Skeletal muscle satellite cell (primary cell): ENCODE results near the gene DLG3.
A peak's percentile ranks its signal among the peaks of the same experiment; 100 is the strongest.

Source experiments
- H3K27me3 ChIP-seq: 2 replicates; pipeline ENCODE4 v1.7.0; 2013; ENCODE audit warnings: low read length; ENCODE audit not compliant: control insufficient read depth, insufficient read depth
- H3K36me3 ChIP-seq: 2 replicates; pipeline ENCODE4 v1.7.0; 2013; ENCODE audit warnings: mild to moderate bottlenecking, control low read depth, low read length; ENCODE audit not compliant: insufficient read depth
- H3K4me1 ChIP-seq: 2 replicates; pipeline ENCODE4 v1.7.0; 2013; ENCODE audit warnings: low read length; ENCODE audit not compliant: control insufficient read depth, insufficient read depth
- H3K4me2 ChIP-seq: 2 replicates; pipeline ENCODE4 v1.7.0; 2013; ENCODE audit warnings: mild to moderate bottlenecking, low read length
- H3K4me3 ChIP-seq: 2 replicates; pipeline ENCODE4 v1.7.0; 2013; ENCODE audit warnings: low read length
- H3K9ac ChIP-seq: 2 replicates; pipeline ENCODE4 v1.7.0; 2013; ENCODE audit warnings: mild to moderate bottlenecking, low read depth, low read length, moderate library complexity
- H3K9me3 ChIP-seq: replicated peaks from 2 replicates; pipeline ENCODE4 v1.7.0; 2013; ENCODE audit warnings: mild to moderate bottlenecking, control low read depth, low read length

DLG3 gene

DNA sequence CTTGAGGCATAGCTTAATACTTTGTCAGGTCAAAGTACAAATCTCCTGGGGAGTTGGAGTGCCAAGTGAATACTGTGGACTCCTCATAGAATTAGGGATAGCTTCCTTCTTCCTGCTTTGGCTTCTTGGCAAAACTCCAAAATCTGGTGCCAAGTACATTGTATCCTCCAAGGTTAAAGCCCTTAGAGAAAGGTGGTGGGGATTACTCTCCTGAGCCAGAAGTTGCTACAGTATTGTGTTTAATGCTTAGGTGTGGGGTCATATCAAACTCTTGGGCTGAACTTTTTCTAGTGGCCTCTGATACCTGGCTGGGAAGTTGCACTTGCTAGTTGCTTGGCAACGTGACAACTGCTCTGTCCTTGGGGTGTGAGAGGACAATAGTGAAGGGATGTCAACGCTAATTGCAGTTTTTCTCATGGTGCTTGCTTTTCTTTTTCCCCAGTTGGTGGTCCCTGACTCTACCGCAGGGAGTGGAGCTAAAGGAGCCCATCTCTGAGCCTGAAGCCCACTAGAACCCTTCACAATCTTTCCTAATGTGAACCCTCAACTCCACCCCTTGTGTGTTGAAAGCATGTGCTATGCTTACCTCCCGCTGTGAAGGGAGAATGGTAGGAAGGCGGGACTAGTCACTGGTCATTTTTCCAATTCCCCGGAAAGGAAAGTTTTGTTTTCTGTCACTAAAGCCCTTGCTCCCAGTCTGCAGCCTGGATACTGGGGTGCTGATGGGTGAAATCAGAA lies 35.5 kb downstream of the DLG3 start:
- Histone ChIP-seq H3K27me3 (no peaks in the 10 kb centered on the region), H3K4me2 (peak overlapping the region; percentile 43), H3K9ac (no peak overlapping the region), H3K36me3 (no peaks in the 10 kb centered on the region), H3K4me3 (no peak overlapping the region), H3K9me3 (no peaks in the 10 kb centered on the region), H3K4me1 (peaks cover 39% of the 10 kb centered on the region)

DNA sequence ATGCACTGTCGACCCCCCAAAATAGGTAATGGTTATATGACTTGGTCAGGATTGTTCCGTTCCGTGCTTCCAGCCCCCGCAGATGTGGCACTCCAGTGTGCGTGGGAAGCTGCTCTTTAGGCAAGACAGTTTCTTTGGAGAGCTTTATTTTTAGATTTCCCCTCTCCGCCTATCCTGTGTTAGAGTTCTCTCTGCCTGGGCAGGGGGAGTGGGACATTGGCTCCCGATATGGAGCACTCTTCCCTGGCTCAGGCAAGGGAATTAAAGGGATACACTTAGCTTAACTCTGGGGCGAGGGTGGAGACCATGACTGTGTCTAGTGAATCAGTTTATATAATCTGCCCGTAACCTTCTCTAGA lies 36.0 kb downstream of the DLG3 start:
- Histone ChIP-seq H3K27me3 (no peaks in the 10 kb centered on the region), H3K4me3 (no peak overlapping the region), H3K4me1 (peaks cover 39% of the 10 kb centered on the region), H3K36me3 (no peaks in the 10 kb centered on the region), H3K9ac (no peak overlapping the region), H3K4me2 (no peak overlapping the region), H3K9me3 (no peaks in the 10 kb centered on the region)

DNA sequence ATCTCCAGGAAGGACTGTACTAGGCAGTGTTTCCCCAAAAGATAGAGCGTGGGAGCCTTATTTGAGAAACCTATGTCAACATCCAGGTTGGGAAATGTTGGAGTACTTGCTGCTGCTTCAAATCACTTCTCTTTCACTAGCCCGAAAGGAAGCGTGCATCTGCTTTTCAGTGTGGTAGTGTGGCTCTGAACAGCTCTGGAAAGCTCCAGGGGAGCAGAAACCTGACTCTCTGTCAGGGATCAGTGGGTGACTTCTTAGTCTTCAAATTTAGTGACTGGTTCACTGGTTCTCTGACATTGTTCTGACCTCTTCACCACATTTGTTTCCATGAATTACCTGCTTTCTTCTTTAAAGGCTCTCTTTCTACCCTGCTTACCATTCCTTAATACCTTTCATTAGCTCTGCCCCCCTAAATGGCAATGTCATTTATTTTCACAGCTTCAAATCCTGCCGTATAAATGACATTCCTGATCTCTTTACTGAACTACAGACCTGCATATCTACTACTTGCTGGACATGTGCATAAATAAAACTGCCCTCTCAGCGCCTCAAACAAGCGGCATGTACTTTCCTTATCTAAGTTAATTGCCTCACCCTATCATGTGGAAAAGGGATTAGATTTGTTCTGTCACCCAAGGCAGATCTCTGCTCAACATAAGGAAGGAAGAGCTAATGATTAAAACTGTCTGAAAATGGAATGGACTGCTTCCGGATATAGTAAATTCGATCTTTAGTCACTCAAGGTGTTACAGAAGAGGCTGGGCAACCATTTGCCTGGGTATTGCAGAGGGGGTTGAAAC lies 37.0 kb downstream of the DLG3 start:
- Histone ChIP-seq H3K9me3 (no peaks in the 10 kb centered on the region), H3K9ac (no peak overlapping the region), H3K4me3 (no peak overlapping the region), H3K4me1 (peaks cover 37% of the 10 kb centered on the region), H3K4me2 (no peak overlapping the region), H3K27me3 (no peaks in the 10 kb centered on the region), H3K36me3 (no peaks in the 10 kb centered on the region)

DNA sequence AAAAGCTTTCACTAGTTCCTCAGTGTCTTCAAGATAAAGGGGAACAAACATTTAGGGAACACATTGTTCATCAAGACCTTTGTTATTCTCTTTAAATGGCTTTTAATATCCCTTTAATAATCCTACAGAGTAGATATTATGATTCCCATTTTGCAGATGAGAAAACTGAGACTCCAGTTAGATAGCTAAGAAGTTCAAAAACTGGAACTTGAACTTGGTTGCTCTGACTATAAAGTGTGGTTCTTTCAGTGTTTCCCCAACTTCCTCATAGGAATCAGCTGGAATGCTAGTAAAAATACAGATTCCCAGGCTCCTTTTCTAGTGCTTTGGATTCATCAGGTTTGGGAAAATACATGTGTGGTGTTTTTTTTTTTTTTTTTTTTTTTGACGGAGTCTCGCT lies 37.7 kb downstream of the DLG3 start:
- Histone ChIP-seq H3K4me1 (peaks cover 31% of the 10 kb centered on the region), H3K36me3 (no peaks in the 10 kb centered on the region), H3K9me3 (no peaks in the 10 kb centered on the region), H3K9ac (no peak overlapping the region), H3K4me2 (no peak overlapping the region), H3K4me3 (no peak overlapping the region), H3K27me3 (no peaks in the 10 kb centered on the region)

- Histone ChIP-seq H3K4me2 (no peak overlapping the region), H3K4me1 (peaks cover under 1% of the 10 kb centered on the region), H3K36me3 (no peaks in the 10 kb centered on the region), H3K9ac (no peak overlapping the region), H3K27me3 (no peaks in the 10 kb centered on the region), H3K9me3 (no peaks in the 10 kb centered on the region), H3K4me3 (no peak overlapping the region)
These were observed 40.8 kb downstream of the DLG3 start for GRCh38 chrX:70485466-70485865.

DNA sequence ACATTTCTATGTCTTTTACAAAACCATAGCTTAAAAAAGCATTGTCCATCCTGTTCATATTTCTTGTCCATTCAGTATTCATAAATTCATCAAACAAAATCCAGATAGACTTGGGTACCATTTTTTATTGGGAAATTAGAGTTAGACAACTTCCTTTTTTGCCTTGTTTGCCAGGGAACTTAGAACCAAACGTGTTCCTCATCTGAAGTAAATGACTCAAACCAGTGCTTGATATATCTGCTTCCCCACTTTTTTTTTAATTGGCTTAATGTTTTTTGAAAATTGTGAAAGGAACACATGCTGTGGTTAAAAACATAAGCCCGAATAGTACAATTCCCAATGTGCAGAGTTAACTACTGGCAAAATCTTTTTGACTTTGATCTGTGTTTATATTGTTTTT lies 44.2 kb downstream of the DLG3 start:
- H3K27me3 ChIP-seq, result no peaks in the 10 kb centered on the region
- no peaks in the 10 kb centered on the region for H3K9me3 ChIP-seq
- no peak overlapping the region for H3K4me3 ChIP-seq
- no peaks in the 10 kb centered on the region for H3K4me1 ChIP-seq
- no peak overlapping the region for H3K9ac ChIP-seq
- no peak overlapping the region for H3K4me2 ChIP-seq
- no peaks in the 10 kb centered on the region for H3K36me3 ChIP-seq

DNA sequence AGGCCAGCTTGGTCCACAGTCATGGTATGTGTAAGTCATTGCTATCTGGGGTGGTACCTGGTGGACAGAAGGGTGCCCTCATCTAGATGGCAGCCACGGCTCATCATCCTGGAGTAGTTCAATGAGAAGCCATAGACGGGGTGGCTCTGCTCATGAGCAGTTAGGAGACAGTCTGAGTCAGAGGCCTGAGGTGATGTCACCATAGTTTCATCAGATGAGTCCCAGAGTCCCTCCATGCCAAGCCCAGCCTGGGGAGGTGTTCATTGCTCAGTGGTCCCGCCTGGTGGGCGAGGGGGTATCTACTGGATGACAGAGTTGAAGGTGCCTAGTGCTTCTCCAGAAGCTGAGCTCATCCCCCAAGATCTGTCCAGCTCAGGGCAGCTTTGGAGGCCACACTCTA lies 49.8 kb downstream of the DLG3 start:
- no peak overlapping the region for H3K9ac ChIP-seq
- no peaks in the 10 kb centered on the region for H3K27me3 ChIP-seq
- no peaks in the 10 kb centered on the region for H3K4me1 ChIP-seq
- H3K36me3 ChIP-seq, result no peaks in the 10 kb centered on the region
- H3K4me3 ChIP-seq, result no peak overlapping the region
- H3K4me2 ChIP-seq, result no peak overlapping the region
- H3K9me3 ChIP-seq, result no peaks in the 10 kb centered on the region

- Histone ChIP-seq H3K9ac (no peak overlapping the region), H3K4me2 (no peak overlapping the region), H3K4me1 (no peaks in the 10 kb centered on the region), H3K4me3 (no peak overlapping the region), H3K9me3 (no peaks in the 10 kb centered on the region), H3K36me3 (no peaks in the 10 kb centered on the region), H3K27me3 (no peaks in the 10 kb centered on the region)
These were observed 51.9 kb downstream of the DLG3 start for GRCh38 chrX:70496491-70496890.

- Histone ChIP-seq H3K4me3 (no peak overlapping the region), H3K9ac (no peak overlapping the region), H3K36me3 (no peaks in the 10 kb centered on the region), H3K27me3 (no peaks in the 10 kb centered on the region), H3K9me3 (no peaks in the 10 kb centered on the region), H3K4me1 (no peaks in the 10 kb centered on the region), H3K4me2 (no peak overlapping the region)
These were observed 52.4 kb downstream of the DLG3 start for GRCh38 chrX:70497026-70497425.

GRCh38 chrX:70498129-70498528 lies 53.5 kb downstream of the DLG3 start:
- no peak overlapping the region for H3K4me2 ChIP-seq
- H3K4me1 ChIP-seq, result no peaks in the 10 kb centered on the region
- no peaks in the 10 kb centered on the region for H3K36me3 ChIP-seq
- no peak overlapping the region for H3K4me3 ChIP-seq
- H3K9ac ChIP-seq, result no peak overlapping the region
- no peaks in the 10 kb centered on the region for H3K27me3 ChIP-seq
- no peaks in the 10 kb centered on the region for H3K9me3 ChIP-seq

GRCh38 chrX:70500826-70501225 lies 56.2 kb downstream of the DLG3 start:
- H3K9ac ChIP-seq, result no peak overlapping the region
- H3K4me1 ChIP-seq, result no peaks in the 10 kb centered on the region
- no peaks in the 10 kb centered on the region for H3K9me3 ChIP-seq
- no peak overlapping the region for H3K4me3 ChIP-seq
- no peak overlapping the region for H3K4me2 ChIP-seq
- no peaks in the 10 kb centered on the region for H3K36me3 ChIP-seq
- H3K27me3 ChIP-seq, result no peaks in the 10 kb centered on the region
